IMR-90 (cell line): ENCODE measurements around the gene PPP1R14D. TPM values are rescaled to one million over a fixed set of nuclear protein-coding genes. Genes with fewer than 3 reads are reported as not detected.

Experiments
- ATAC-seq: fragments of 200-7000 bp; cut with Tn5 transposase; 2 replicates; pipeline ENCODE4 v1.9.1; 2020; ENCODE audit warnings: low read depth, mild to moderate bottlenecking, moderate library complexity
- BruUV-seq: library from RNA; stranded (reverse); fragments of 400-500 nt; replicated peaks from 2 replicates; lab custom pipeline; 2021; lab: Mats Ljungman, UMichigan
- CTCF ChIA-PET: fragments of 300-600 bp; formaldehyde crosslinking; extraction: SDS; loops from one replicate; lab custom pipeline; 2021; ENCODE audit warnings: antibody characterized with exemption; lab: Yijun Ruan, JAX
- POLR2A ChIA-PET: fragments of 300-600 bp; sonication (Branson Sonifier 250); formaldehyde crosslinking; loops from one replicate; lab custom pipeline; 2022; ENCODE audit warnings: antibody characterized with exemption; ENCODE audit not compliant: unreplicated experiment; lab: Charles Lee
- DNase-seq: peaks from one replicate; pipeline ENCODE4 v3.0.0; 2013
- H2AFZ ChIP-seq: replicated peaks from 2 replicates; pipeline ENCODE3; 2013; ENCODE audit warnings: low read length, mild to moderate bottlenecking; ENCODE audit not compliant: poor library complexity
- H2AK5ac ChIP-seq: 2 replicates; pipeline ENCODE4 v1.6.1; 2013; ENCODE audit warnings: low read depth, low read length, inconsistent platforms
- H2AK9ac ChIP-seq: replicated peaks from 2 replicates; pipeline ENCODE3; 2013; ENCODE audit warnings: mild to moderate bottlenecking, low read depth, low read length, moderate library complexity; ENCODE audit not compliant: poor library complexity
- H2BK120ac ChIP-seq: 2 replicates; pipeline ENCODE4 v1.6.1; 2013; ENCODE audit warnings: low read depth, low read length, inconsistent platforms
- H2BK15ac ChIP-seq: 3 replicates; pipeline ENCODE4 v1.6.1; 2013; ENCODE audit warnings: low read depth, low read length, inconsistent platforms
- H2BK20ac ChIP-seq: 2 replicates; pipeline ENCODE4 v1.6.1; 2013; ENCODE audit warnings: low read depth, mild to moderate bottlenecking, inconsistent platforms, low read length, moderate library complexity
- H2BK5ac ChIP-seq: 2 replicates; pipeline ENCODE4 v1.6.1; 2013; ENCODE audit warnings: mild to moderate bottlenecking, low read depth, low read length, inconsistent platforms; ENCODE audit not compliant: poor library complexity, severe bottlenecking
- H3K14ac ChIP-seq: replicated peaks from 2 replicates; pipeline ENCODE4 v1.6.1; 2013; ENCODE audit warnings: low read depth, low read length, inconsistent platforms
- H3K18ac ChIP-seq: 2 replicates; pipeline ENCODE4 v1.6.1; 2013; ENCODE audit warnings: low read depth, low read length, control low read depth
- H3K23ac ChIP-seq: 2 replicates; pipeline ENCODE4 v1.6.1; 2013; ENCODE audit warnings: low read depth, low read length, inconsistent platforms
- H3K27ac ChIP-seq: 2 replicates; pipeline ENCODE4 v1.5.1; 2013; ENCODE audit warnings: mild to moderate bottlenecking, control low read depth, low read length; ENCODE audit not compliant: insufficient read depth
- H3K27me3 ChIP-seq: 2 replicates; pipeline ENCODE4 v1.6.1; 2013; ENCODE audit warnings: low read length; ENCODE audit not compliant: control insufficient read depth, insufficient read depth
- H3K36me3 ChIP-seq: 2 replicates; pipeline ENCODE4 v1.6.1; 2013; ENCODE audit warnings: low read length, mixed read lengths; ENCODE audit not compliant: control insufficient read depth, insufficient read depth
- H3K4ac ChIP-seq: 2 replicates; pipeline ENCODE4 v1.6.1; 2013; ENCODE audit warnings: low read depth, low read length, inconsistent platforms
- H3K4me1 ChIP-seq: 2 replicates; pipeline ENCODE4 v1.6.1; 2013; ENCODE audit warnings: low read length, mixed read lengths; ENCODE audit not compliant: control insufficient read depth, insufficient read depth
- H3K4me2 ChIP-seq: 2 replicates; pipeline ENCODE4 v1.6.1; 2013; ENCODE audit warnings: low read depth, mild to moderate bottlenecking, control low read depth, low read length, moderate library complexity
- H3K4me3 ChIP-seq: 2 replicates; pipeline ENCODE4 v1.5.1; 2013; ENCODE audit warnings: low read depth, mild to moderate bottlenecking, control low read depth, low read length, moderate library complexity; ENCODE audit not compliant: insufficient read depth
- H3K56ac ChIP-seq: 2 replicates; pipeline ENCODE4 v1.6.1; 2013; ENCODE audit warnings: low read length, inconsistent platforms; ENCODE audit not compliant: insufficient read depth; ENCODE audit errors: extremely low read depth
- H3K79me1 ChIP-seq, 2 experiments: 2 replicates each; pipeline ENCODE4 v1.6.1; 2013; ENCODE audit warnings: low read length in 2 of 2, inconsistent platforms in 1 of 2, low read depth in 1 of 2
- H3K9ac ChIP-seq: 2 replicates; pipeline ENCODE4 v1.6.1; 2013; ENCODE audit warnings: low read depth, low read length, control low read depth
- H3K9me1 ChIP-seq: 2 replicates; pipeline ENCODE4 v1.6.1; 2013; ENCODE audit warnings: low read length, inconsistent platforms; ENCODE audit not compliant: insufficient read depth
- H3K9me3 ChIP-seq: 2 replicates; pipeline ENCODE4 v1.6.1; 2013; ENCODE audit warnings: low read length; ENCODE audit not compliant: control insufficient read depth, insufficient read depth
- H4K20me1 ChIP-seq: 2 replicates; pipeline ENCODE4 v1.6.1; 2013; ENCODE audit warnings: low read length, inconsistent platforms; ENCODE audit not compliant: insufficient read depth
- H4K5ac ChIP-seq: 2 replicates; pipeline ENCODE4 v1.6.1; 2013; ENCODE audit warnings: mild to moderate bottlenecking, low read depth, low read length, control low read depth
- H4K8ac ChIP-seq, 2 experiments: 2 replicates each; pipeline ENCODE4 v1.6.1; 2013; ENCODE audit warnings: low read depth in 2 of 2, low read length in 2 of 2, control low read depth in 1 of 2, inconsistent platforms in 1 of 2
- H4K91ac ChIP-seq: 2 replicates; pipeline ENCODE4 v1.6.1; 2013; ENCODE audit warnings: low read depth, low read length, inconsistent platforms; ENCODE audit not compliant: insufficient read depth
- BHLHE40 ChIP-seq: fragments of 150-350 bp; IDR thresholded peaks from 2 replicates; pipeline ENCODE4 v1.6.1; 2016; ENCODE audit warnings: mild to moderate bottlenecking, low read depth, low read length
- CEBPB ChIP-seq: IDR thresholded peaks from 2 replicates; pipeline ENCODE4 v1.6.1; 2012; ENCODE audit warnings: low read depth, low read length, improper control_type of control experiment
- CHD1 ChIP-seq: IDR thresholded peaks from 2 replicates; pipeline ENCODE4 v1.6.1; 2012; ENCODE audit warnings: low read depth, low read length, improper control_type of control experiment
- CTCF ChIP-seq: conservative IDR thresholded peaks from 2 replicates; pipeline ENCODE4 v1.5.1; 2012; ENCODE audit warnings: mild to moderate bottlenecking, low read depth, low read length, improper control_type of control experiment
- ELK1 ChIP-seq: fragments of 150-350 bp; IDR thresholded peaks from 2 replicates; pipeline ENCODE4 v1.6.1; 2016; ENCODE audit warnings: low read depth, mild to moderate bottlenecking, low read length, moderate library complexity, borderline replicate concordance
- MAFK ChIP-seq: IDR thresholded peaks from 2 replicates; pipeline ENCODE4 v1.6.1; 2012; ENCODE audit warnings: low read depth, low read length, improper control_type of control experiment
- NFE2L2 ChIP-seq: fragments of 150-350 bp; IDR thresholded peaks from 2 replicates; pipeline ENCODE4 v1.6.1; 2016; ENCODE audit warnings: low read depth, mild to moderate bottlenecking, low read length
- POLR2A ChIP-seq: IDR thresholded peaks from 2 replicates; pipeline ENCODE4 v1.6.1; 2012; ENCODE audit warnings: mild to moderate bottlenecking, low read depth, low read length
- RAD21 ChIP-seq: IDR thresholded peaks from 2 replicates; pipeline ENCODE4 v1.6.1; 2012; ENCODE audit warnings: low read length, improper control_type of control experiment
- RCOR1 ChIP-seq: IDR thresholded peaks from 2 replicates; pipeline ENCODE4 v1.6.1; 2012; ENCODE audit warnings: mild to moderate bottlenecking, low read length, improper control_type of control experiment; ENCODE audit not compliant: insufficient replicate concordance
- RFX5 ChIP-seq: IDR thresholded peaks from 2 replicates; pipeline ENCODE4 v1.8.0; 2012; ENCODE audit warnings: low read depth, mild to moderate bottlenecking, low read length, moderate library complexity
- SMC3 ChIP-seq: fragments of 150-350 bp; IDR thresholded peaks from 2 replicates; pipeline ENCODE4 v1.6.1; 2016; ENCODE audit warnings: low read depth, mild to moderate bottlenecking, antibody characterized with exemption, low read length, moderate library complexity
- WGBS, 2 experiments: methylation state at CpG; one replicate each; pipeline versions ENCODE4 v1.1.5 to v1.1.7; 2013; ENCODE audit warnings: missing lambda C conversion rate in 2 of 2; ENCODE audit not compliant: insufficient read length in 1 of 2; ENCODE audit errors: extremely low coverage in 2 of 2; 5-methylcytosine and 5-hydroxymethylcytosine counted together
- dilution Hi-C: fragments of 300-500 bp; cut with HindIII; formaldehyde crosslinking; loops from one replicate; pipeline ENCODE4 v1.14.3; 2018; ENCODE audit warnings: low sequenced_read_pairs; ENCODE audit not compliant: unreplicated experiment
- in situ Hi-C: fragments of 300-500 bp; cut with MboI; formaldehyde crosslinking; loops from 3 replicates; pipeline ENCODE4 v1.14.3; 2019; ENCODE audit warnings: low sequenced_read_pairs, inconsistent platforms, mixed read lengths
- intact Hi-C: fragments of 100-400 bp; cut with micrococcal nuclease; formaldehyde crosslinking; loops from 2 replicates; pipeline ENCODE4 v1.10.0; 2022
- polyA plus RNA-seq, 3 experiments: library from polyadenylated mRNA; depleted of rRNA; stranded (reverse); fragments of >200 nt; gene quantifications; 2 replicates each; pipeline ENCODE4 v1.2.3, GENCODE V29; 2012; ENCODE audit warnings: low replicate concordance in 1 of 3
- total RNA-seq: library from RNA; depleted of rRNA; stranded (reverse); fragments of >200 nt; gene quantifications from 2 replicates; pipeline ENCODE4 v1.2.3, GENCODE V29; 2012

Gene PPP1R14D
- total and polyA plus RNA-seq, 2 of the 4 experiments (the other 2 are of a cell fraction), result not detected

- in situ Hi-C loops (no loop called here), intact Hi-C loops (no loop called here)
These were observed 43.3 kb downstream of the PPP1R14D start for GRCh38 chr15:40785164-40785563.

More at GRCh38 chr15:40785164-40785563, 43.3 kb downstream of the PPP1R14D start:
- H3K36me3 ChIP-seq, result no peaks in the 10 kb centered on the region
- H3K4me2 ChIP-seq, result no peak overlapping the region
- no peak overlapping the region for H4K91ac ChIP-seq
- H2BK5ac ChIP-seq, result no peak overlapping the region
- ChIA-PET CTCF (interaction anchor here (0.7 to 1.1 kb wide), 4 partner anchors 8 to 109 kb away, joined by 3 to 6 read pairs (median 4); partner anchors contain the start of gene VPS18), POLR2A (no interaction called here)
- no peak overlapping the region for H3K9ac ChIP-seq
- no peak overlapping the region; the same call in 1 of the 2 replicates for H3K4ac ChIP-seq
- no peak for ATAC-seq
- H3K9me3 ChIP-seq, result no peaks in the 10 kb centered on the region
- dilution Hi-C loops, result no loop called here
- WGBS, 2 experiments, result no CpG with 5 or more reads among the region's 3 CpGs
- H3K79me1 ChIP-seq, result peaks cover 38 to 61% of the 10 kb centered on the region in 2 experiments
- no peak overlapping the region for H2BK15ac ChIP-seq
- peaks cover 50% of the 10 kb centered on the region for H4K20me1 ChIP-seq
- H2AK9ac ChIP-seq, result no peak overlapping the region
- DNase-seq, result no peak
- peaks cover 10% of the 10 kb centered on the region for H3K4me1 ChIP-seq
- no TSS peak for BruUV-seq
- H4K8ac ChIP-seq, result no peak overlapping the region
- TF ChIP-seq RAD21, result peak; percentile 27; the same call in 1 of the 2 replicates
- TF ChIP-seq ELK1, result no peak
- TF ChIP-seq RCOR1, result no peak
- TF ChIP-seq NFE2L2, result no peak
- TF ChIP-seq SMC3, result no peak
- TF ChIP-seq CTCF, result peak; percentile 31
- no peak for TF ChIP-seq RFX5
- no peak for TF ChIP-seq CEBPB
- TF ChIP-seq CHD1, result no peak
- TF ChIP-seq MAFK, result no peak
- no peak for TF ChIP-seq POLR2A
- TF ChIP-seq BHLHE40, result no peak
- peaks cover 4% of the 10 kb centered on the region; the same call in 1 of the 2 replicates for H3K9me1 ChIP-seq
- no peak overlapping the region for H3K18ac ChIP-seq
- H3K27me3 ChIP-seq, result no peaks in the 10 kb centered on the region
- H4K5ac ChIP-seq, result no peak overlapping the region
- no peak overlapping the region for H2BK120ac ChIP-seq
- H2AFZ ChIP-seq, result no peak overlapping the region
- H3K4me3 ChIP-seq, result no peak overlapping the region
- H3K23ac ChIP-seq, result no peak overlapping the region
- no peak overlapping the region for H2AK5ac ChIP-seq
- no peak overlapping the region for H3K56ac ChIP-seq
- no peak overlapping the region for H3K27ac ChIP-seq
- H2BK20ac ChIP-seq, result no peak overlapping the region; the same call in 1 of the 2 replicates
- peak overlapping the region; percentile 37; the same call in 1 of the 2 replicates for H3K14ac ChIP-seq
